ENCODE data around the gene SLC9A9.

The SLC9A9 gene

DNA sequence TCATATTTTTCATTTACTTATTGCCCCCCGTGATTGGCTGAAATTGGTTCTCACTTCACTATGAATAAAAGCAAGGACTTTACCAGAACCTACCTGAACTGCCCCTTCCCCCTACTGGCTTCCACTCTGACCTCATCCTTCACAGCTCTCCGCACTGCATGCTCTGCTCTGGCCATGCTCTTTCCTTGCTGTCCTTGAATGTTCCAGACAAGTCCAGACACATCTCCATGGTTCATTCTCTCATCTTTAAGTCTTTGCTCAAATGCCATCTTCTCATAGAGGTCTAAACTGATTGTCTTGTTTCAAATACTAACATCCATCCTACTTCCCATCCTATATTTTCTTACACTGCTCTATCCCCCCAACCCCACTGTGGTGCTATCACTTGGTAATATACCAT lies 599.3 kb downstream of the SLC9A9 start:
- in situ Hi-C loops (cut with HindIII; ENCODE audit: low pct_ligation_motif_present, low pct_unique_long_range_greater_than_20kb, low sequenced_read_pairs) = no loop called here
- no peak for DNase-seq

- no peak for DNase-seq
- in situ Hi-C loops (cut with HindIII; ENCODE audit: low pct_ligation_motif_present, low pct_unique_long_range_greater_than_20kb, low sequenced_read_pairs) = no loop called here
Observed at GRCh38 chr3:143247073-143247472, 601.2 kb downstream of the SLC9A9 start.

GRCh38 chr3:143245692-143246091 lies 602.6 kb downstream of the SLC9A9 start:
- no peak for DNase-seq
- in situ Hi-C loops (cut with HindIII; ENCODE audit: low pct_ligation_motif_present, low pct_unique_long_range_greater_than_20kb, low sequenced_read_pairs) = no loop called here

DNA sequence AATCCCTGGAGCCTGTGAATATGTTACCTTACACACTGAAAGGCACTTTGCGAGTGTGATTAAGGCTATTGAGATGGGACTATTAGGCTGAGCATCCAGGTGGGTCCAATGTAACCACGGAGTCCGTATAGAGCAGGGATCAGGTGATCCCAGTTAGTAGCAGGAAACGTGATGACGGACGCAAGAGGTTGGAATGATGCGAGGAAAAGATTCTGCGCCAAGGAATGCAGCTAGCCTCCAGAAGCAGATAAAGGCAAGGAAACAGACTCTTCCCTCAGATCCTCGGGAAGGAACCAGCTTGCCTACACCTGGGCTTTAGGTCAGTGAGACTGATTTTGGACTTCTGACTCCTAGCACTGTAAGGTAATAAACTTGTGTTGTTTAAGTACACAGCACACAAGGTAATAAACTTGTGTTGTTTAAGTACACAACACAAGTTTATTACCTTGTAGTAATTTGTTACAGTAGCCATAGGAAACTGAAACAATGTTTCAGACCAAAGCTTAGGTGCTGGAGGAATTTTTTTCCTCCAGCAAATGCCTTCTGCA lies 603.7 kb downstream of the SLC9A9 start:
- in situ Hi-C loops (cut with HindIII; ENCODE audit: low pct_ligation_motif_present, low pct_unique_long_range_greater_than_20kb, low sequenced_read_pairs) = no loop called here
- DNase-seq = no peak

DNA sequence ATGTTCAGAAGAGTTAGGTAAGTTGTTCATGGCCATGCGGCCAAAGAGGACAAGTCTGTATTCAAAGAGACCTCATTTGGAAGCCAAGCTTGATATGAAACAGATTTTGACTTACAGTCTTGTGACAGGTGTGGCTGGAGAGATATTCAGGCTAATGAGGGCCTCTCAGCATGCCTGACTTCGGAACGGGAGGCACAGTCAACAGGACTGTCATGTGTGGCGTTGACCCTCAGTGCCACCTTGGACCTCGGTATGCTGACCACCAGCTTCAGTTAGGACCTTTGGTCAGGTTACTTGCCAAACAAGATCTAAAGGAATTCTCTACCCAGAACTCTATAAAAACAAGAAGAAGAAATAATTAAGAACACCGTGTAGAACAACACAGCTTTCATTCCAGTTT lies 604.6 kb downstream of the SLC9A9 start:
- DNase-seq = no peak
- in situ Hi-C loops (cut with HindIII; ENCODE audit: low pct_ligation_motif_present, low pct_unique_long_range_greater_than_20kb, low sequenced_read_pairs) = no loop called here

- in situ Hi-C loops (cut with HindIII; ENCODE audit: low pct_ligation_motif_present, low pct_unique_long_range_greater_than_20kb, low sequenced_read_pairs) = no loop called here
- no peak for DNase-seq
Observed at GRCh38 chr3:143242691-143243090, 605.6 kb downstream of the SLC9A9 start.

DNA sequence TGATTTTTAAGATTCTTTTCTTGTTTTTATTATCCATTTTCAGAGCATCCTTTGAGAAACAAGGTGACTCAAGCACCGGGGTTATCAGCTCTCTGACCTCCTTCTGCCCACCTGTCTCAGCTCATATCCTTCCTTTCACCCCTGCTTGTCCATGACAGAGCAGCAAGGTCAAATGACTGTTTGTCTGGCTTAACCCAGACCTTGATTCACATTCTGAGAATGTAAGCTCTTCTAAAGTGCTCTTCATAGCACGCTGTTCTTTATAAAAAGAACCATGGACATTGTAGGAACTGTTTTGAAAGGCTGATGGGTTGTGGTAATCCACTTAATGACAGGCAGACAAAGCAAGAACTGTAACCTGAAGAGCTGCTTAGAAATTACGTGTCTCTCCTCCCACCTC lies 606.2 kb downstream of the SLC9A9 start:
- DNase-seq = no peak
- in situ Hi-C loops (cut with HindIII; ENCODE audit: low pct_ligation_motif_present, low pct_unique_long_range_greater_than_20kb, low sequenced_read_pairs) = no loop called here

DNA sequence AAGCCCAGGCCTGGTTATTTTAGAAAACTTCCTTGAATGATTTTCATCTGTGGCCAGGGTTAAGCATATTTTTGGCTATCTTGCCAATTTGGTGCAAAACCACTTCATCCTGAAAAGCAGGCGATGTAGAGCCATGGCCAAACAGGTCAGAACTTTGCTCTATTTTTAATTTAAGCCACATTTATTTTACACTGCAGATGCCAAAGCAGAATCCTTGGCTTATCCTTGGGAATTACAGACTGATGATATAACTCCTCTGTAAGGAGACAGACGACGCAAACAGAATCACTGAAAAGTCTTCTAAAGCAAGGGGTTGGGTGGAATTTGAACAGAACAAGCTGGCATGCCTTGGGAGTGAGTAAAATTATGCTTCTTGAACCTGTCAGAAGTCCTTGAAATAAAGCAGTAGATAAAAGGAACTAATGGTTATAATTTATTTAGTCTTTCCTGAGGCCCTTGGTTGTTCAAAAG lies 606.8 kb downstream of the SLC9A9 start:
- no peak for DNase-seq
- in situ Hi-C loops (cut with HindIII; ENCODE audit: low pct_ligation_motif_present, low pct_unique_long_range_greater_than_20kb, low sequenced_read_pairs) = no loop called here

DNA sequence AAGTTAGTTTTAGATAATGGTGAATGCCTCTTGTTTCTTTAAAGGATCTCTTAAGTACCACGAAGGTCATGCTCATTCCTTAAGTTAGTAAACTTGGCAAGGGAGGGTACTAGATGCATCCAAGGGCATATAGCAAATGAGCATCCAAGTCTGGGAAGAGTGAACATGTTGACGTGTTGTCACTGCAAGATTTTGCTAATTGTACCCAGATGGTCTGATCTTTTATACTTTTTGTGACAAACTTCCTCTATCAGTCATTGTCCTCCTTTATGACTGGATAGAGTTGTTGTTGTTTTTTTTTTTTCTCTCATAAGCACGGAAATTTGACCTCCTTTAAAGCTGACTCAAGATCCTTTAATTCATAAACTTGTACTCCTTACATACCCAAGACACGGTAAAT lies 607.4 kb downstream of the SLC9A9 start:
- in situ Hi-C loops (cut with HindIII; ENCODE audit: low pct_ligation_motif_present, low pct_unique_long_range_greater_than_20kb, low sequenced_read_pairs) = no loop called here
- no peak for DNase-seq

DNA sequence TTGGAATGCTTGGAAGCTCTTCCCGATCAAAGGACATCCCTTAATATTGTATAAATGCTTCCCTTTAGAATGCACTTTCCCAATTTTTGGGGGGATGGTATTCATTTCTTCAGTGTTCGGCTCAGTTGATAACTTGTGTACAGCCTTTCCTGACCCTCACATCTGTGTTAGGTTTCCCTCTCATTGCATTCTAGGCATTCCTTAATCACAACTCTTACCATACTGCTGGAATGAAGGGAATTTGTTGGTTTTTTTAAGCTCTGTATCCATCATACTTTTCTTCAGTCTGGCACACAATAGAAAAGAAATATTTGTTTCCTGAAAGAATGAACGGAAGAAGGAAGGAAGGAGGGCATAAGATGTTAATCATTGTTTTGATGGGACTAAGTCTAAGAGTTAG lies 609.2 kb downstream of the SLC9A9 start:
- DNase-seq = no peak
- in situ Hi-C loops (cut with HindIII; ENCODE audit: low pct_ligation_motif_present, low pct_unique_long_range_greater_than_20kb, low sequenced_read_pairs) = no loop called here

DNA sequence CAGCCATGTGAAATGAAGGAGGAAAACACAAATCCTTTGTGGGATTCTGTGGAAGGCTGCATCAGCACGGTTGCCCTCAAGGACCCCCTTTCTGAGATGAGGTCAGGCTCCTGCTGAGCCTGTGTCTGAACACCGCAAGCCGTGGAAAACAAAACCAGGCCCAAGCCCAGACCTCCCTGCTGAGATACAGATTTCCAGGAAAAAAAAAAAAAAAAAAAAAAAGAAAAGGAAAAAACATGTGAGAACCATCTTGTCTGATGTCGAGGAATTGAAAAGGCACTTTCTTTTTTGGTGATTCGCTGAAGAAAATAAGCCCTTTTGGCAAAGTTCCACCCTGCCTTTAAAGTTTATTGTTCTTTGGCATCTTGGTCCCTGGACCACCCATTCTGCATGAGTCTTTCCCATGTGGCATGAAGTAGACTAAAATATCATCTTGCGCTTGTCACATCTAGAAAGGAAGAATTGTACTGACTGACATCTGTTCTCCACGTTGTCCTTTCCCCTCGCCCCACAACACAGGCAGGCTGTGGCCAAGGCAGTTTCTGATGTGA lies 611.1 kb downstream of the SLC9A9 start:
- in situ Hi-C loops (cut with HindIII; ENCODE audit: low pct_ligation_motif_present, low pct_unique_long_range_greater_than_20kb, low sequenced_read_pairs) = no loop called here
- DNase-seq = no peak

DNA sequence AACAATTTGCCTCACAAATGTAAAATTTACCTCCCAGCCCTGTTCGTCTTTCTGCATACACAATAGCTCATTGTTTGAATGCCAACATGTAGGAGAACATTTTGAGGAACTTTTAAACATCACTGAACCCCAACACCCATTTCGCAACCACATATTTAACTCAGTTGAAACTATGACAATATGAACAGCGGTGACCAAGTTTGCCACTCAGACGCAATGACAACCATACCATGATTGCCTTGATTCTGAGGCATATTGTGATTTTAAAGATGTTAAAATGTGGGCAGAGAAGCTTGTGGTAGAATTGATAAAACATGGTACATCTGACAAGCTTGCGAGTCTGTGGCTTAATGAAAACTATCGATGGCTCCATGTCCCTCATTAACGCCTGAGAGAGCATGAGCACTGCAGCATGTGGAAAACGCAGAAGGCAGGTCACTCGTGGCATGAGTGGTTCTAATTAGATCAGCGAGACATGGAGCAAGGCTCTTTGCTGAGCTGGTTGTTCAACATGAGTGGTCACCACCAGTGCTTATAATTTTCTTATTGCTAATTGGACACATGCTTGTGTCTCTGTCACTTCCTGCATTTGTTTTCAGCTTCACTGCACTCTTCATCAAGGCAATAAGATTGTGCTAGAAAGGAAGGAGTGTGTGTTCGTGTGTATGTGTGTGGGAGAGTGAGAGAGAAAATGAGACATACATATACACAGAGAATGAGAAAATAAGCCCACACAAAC lies 611.9 kb downstream of the SLC9A9 start:
- DNase-seq = no peak
- in situ Hi-C loops (cut with HindIII; ENCODE audit: low pct_ligation_motif_present, low pct_unique_long_range_greater_than_20kb, low sequenced_read_pairs) = no loop called here

- DNase-seq = no peak
- in situ Hi-C loops (cut with HindIII; ENCODE audit: low pct_ligation_motif_present, low pct_unique_long_range_greater_than_20kb, low sequenced_read_pairs) = no loop called here
Observed at GRCh38 chr3:143235614-143236204, 612.6 kb downstream of the SLC9A9 start.

- in situ Hi-C loops (cut with HindIII; ENCODE audit: low pct_ligation_motif_present, low pct_unique_long_range_greater_than_20kb, low sequenced_read_pairs) = no loop called here
- no peak for DNase-seq
Observed at GRCh38 chr3:143234526-143234925, 613.7 kb downstream of the SLC9A9 start.

GRCh38 chr3:143232981-143233380 lies 615.3 kb downstream of the SLC9A9 start:
- no peak for DNase-seq
- in situ Hi-C loops (cut with HindIII; ENCODE audit: low pct_ligation_motif_present, low pct_unique_long_range_greater_than_20kb, low sequenced_read_pairs) = no loop called here

DNA sequence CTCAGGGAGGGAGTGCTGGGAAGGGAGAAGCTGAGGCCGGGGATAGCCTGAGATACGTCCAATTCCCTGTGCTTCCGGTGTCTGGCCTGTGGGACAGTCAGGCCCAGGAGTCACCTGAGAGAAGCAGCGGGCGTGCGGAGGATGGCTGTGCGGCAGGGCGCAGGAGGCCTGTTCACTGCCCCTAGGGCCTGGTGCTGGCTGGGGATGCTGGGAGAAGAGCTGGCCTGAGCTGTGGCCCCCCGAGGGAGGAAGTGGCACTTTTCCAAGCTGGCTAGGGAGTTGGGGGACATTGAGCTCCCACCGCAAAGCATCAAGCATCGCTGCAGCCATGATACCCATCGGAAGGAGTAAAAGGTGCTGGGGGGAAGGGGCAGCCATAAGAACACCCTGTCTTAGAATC lies 619.9 kb downstream of the SLC9A9 start:
- in situ Hi-C loops (cut with HindIII; ENCODE audit: low pct_ligation_motif_present, low pct_unique_long_range_greater_than_20kb, low sequenced_read_pairs) = no loop called here

GRCh38 chr3:143226678-143227291 lies 621.5 kb downstream of the SLC9A9 start:
- no peak for DNase-seq
- in situ Hi-C loops (cut with HindIII; ENCODE audit: low pct_ligation_motif_present, low pct_unique_long_range_greater_than_20kb, low sequenced_read_pairs) = no loop called here

More for the DNA sequence above, 619.9 kb downstream of the SLC9A9 start:
- no peak for DNase-seq

- in situ Hi-C loops (cut with HindIII; ENCODE audit: low pct_ligation_motif_present, low pct_unique_long_range_greater_than_20kb, low sequenced_read_pairs) = no loop called here
- no peak for DNase-seq
Observed at GRCh38 chr3:143224716-143225115, 623.6 kb downstream of the SLC9A9 start.

DNA sequence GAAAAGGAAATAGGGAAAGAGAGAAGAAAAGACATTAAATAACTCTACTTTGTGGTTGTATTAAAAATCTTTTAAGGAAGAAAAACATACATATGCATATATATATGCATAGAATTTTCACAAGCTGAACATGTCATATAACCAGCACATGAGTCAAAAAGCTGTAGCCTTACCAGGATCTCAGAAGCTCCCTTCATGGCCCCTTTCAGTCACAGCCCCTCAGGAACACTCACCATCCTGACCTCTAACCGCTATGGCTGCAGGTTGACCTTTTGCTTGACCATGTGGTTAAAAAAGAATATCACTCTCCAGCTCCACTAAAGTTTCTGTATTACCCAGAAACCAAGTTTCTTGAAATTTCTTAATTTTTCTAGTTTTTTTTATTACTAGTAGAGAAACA lies 625.3 kb downstream of the SLC9A9 start:
- in situ Hi-C loops (cut with HindIII; ENCODE audit: low pct_ligation_motif_present, low pct_unique_long_range_greater_than_20kb, low sequenced_read_pairs) = no loop called here
- DNase-seq = no peak
